HG03354 (cell line): ENCODE results near the gene TBC1D7.

Source experiments
- ATAC-seq: cut with Tn5 transposase; IDR thresholded peaks from one replicate; pipeline ENCODE4 v1.9.1; 2021; ENCODE audit warnings: mild to moderate bottlenecking; ENCODE audit not compliant: unreplicated experiment, poor library complexity, severe bottlenecking

TBC1D7 gene

GRCh38 chr6:13277231-13277630, 51.1 kb downstream of the TBC1D7 start:
- ATAC-seq: no peak

GRCh38 chr6:13275435-13275989, 52.8 kb downstream of the TBC1D7 start:
- no peak for ATAC-seq

- no peak for ATAC-seq
Observed at GRCh38 chr6:13274707-13275434, 53.5 kb downstream of the TBC1D7 start.

- ATAC-seq: peak; percentile 42
Observed at GRCh38 chr6:13273931-13274706, 54.2 kb downstream of the TBC1D7 start.

- ATAC-seq: no peak
Observed at GRCh38 chr6:13273202-13273930, 55.0 kb downstream of the TBC1D7 start.

DNA sequence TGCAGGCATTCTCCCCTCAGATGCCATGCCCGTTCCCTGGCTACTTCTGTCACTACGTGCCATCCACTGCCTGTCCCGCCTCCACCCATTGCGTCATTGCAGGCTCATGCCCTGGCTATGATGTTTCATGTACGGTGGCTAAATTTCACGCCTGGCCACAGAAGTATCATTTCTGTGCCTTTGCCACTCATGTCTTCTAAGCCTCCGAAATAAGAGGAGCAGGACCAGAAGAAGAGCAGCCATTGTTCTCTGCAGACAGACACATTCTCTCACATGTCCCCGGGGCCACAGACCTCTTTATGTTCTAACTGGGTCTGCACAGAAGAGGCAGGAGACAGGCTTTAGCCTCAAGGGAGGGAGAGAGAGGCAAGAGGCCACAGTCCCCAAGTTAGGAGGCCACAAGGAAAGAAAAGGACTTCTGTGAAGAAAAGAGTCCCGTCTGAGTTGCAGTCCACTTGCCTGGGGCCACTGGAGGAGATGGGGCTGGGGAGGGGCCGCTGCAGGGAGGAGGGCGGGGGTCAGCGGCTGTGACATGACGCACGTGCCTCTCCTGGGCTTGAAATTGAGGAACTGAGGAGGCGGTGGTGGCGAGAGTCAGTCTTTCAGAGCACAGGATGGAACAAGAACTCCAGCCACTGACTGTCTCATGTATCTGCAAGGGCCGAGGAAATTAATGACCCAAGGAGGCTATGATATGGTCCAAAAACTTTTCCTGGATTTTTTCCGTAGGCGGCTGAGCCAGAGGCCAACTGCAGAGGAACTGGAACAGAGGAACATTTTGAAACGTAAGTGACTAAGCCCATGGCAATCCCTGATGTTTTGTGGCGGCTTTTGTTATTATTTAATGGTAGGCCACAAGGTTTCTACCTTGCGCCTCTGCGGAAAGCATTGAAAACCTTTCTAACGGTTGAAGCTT, 55.9 kb downstream of the TBC1D7 start:
- ATAC-seq: peak; percentile 70

- no peak for ATAC-seq
Observed at GRCh38 chr6:13268913-13269518, 59.3 kb downstream of the TBC1D7 start.

- ATAC-seq: no peak
Observed at GRCh38 chr6:13267142-13267651, 61.1 kb downstream of the TBC1D7 start.

DNA sequence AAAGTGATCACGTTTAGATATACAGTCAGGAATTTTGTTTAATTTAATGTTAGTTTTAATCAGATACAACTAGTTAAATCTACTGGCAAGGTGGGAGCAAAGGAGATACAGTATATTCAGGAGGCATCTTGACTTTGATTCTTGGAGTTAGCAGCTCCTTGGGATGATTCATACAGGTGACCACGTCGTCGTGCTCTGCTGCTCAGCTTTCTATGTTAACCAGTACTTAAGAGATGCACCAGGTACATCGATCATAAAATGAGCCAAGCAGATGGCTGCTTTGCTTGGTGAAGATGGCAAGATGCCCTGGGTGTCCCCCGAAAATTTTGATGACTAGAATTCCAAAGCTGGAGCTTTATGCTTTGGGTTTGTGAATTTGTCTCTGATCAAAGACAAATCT, 64.7 kb downstream of the TBC1D7 start:
- no peak for ATAC-seq

GRCh38 chr6:13262302-13263230, 65.8 kb downstream of the TBC1D7 start:
- ATAC-seq: no peak

DNA sequence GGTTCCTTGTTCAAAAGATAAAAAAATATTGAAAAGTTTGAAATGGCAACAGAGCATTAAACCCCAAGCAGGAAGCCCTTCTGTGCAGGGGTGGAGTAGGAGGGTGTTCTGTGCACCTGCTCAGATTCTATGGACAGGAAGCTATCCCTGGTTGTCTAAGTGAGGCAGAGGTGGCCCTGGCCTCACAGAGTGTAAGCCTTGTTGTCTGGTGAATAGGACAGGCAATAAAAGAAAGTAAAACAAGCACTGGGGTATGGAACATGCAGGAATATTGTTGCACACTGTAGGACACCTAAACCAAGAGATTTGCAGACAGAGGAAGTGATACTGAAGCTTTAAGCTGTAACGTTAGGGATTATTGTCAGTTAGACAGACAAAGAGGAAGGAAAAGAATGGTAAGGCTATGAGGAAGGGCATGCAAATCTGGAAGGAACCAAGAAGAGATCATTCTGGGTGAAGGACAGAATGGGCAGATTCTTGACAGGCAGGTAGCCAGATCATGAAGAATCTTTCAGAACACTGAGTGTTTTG, 66.8 kb downstream of the TBC1D7 start:
- peak; percentile 74 for ATAC-seq

- peak; percentile 24 for ATAC-seq
Observed at GRCh38 chr6:13260831-13261230, 67.5 kb downstream of the TBC1D7 start.

DNA sequence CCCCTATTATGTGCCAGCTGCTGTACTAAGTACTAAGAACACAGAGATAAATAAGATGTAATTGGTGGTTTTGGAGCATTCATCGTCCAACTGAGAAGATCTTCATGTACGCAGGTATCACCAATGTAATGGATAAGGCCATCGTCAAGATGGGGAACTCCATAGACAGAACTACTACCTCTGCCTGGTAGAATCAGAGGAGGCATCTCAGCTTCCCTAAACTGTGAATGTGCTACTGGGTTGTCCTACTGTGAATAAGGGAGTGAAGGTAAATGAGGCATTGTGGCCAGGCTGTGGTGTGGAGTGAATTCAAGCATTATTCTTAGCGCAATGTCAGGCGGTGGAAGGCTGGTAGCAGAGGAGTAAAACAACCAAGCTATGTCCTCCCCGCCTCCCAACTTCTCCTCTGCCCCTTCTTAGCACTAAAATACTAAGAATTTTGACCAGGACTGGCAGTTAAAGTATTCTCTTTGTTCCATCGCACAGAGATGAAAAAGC, 68.2 kb downstream of the TBC1D7 start:
- ATAC-seq: no peak

- ATAC-seq: peak; percentile 28
Observed at GRCh38 chr6:13259393-13259792, 68.9 kb downstream of the TBC1D7 start.

DNA sequence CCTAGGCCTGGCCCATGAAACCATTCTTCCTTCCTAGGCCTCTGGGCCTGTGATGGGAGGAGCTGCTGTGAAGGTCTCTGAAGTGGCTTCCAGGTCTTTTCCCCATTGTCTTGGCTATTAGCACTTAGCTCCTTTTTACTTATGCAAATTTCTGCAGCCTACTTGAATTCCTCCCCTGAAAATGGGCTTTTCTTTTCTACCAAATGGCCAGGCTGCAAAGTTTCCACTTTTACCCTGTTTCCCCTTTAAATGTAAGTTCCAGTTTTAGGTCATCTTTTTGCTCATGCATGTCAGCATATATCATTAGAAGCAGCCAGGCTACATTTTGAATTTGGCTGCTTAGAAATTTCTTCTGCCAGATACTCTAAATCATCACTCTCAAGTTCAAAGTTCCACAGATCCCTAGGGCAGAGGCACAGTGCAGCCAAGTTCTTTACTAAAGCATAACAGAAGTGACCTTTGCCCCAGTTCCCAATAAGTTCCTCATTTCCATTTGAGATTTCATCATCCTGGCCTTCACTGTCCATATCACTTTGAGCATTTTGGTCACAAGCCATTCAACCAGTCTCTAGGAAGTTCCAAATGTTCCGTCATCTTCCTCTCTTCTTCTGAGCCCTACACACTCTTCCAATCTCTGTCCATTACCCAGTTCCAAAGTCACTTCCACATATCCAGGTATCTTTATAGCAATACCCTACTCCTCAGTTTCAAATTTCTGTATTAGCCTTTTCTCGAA, 71.9 kb downstream of the TBC1D7 start:
- ATAC-seq: no peak
